Stimulated activated CD4-positive, alpha-beta T cell treated with anti-CD3 and anti-CD28 coated beads, Interleukin-12 subunit alpha, Interleukin-12 subunit beta, amount 100 ng/mL, for 4 hours (primary cell): ENCODE results near the gene HES5.

ENCODE experiments used
- DNase-seq: peaks from one replicate; pipeline ENCODE4 v3.0.0-alpha.2; 2020

Gene HES5

GRCh38 chr1:2499986-2500596 lies 30.0 kb downstream of the HES5 start:
- no peak for DNase-seq

DNA sequence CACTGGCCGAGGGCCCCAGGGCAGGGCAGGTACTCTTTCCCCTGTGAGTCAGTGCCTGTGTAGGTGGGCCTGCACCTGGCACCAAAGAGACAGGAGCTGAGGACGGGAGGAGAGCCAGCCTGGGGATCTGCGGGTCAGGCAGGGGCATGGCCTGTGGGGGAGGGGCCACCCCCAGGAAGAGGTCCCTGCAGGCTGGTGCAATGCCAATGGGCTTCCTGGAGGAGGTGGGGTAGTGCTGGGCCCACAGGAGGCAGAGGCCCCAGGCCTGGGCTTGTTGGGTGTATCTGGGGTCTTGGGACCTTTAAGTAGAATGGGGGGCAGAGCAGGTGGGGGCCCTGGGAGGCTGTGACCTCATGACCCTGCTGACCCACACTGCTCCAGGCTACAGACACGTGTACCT lies 30.8 kb downstream of the HES5 start:
- DNase-seq, result no peak

- no peak for DNase-seq
Measured at GRCh38 chr1:2498648-2499047, 31.4 kb downstream of the HES5 start.

DNA sequence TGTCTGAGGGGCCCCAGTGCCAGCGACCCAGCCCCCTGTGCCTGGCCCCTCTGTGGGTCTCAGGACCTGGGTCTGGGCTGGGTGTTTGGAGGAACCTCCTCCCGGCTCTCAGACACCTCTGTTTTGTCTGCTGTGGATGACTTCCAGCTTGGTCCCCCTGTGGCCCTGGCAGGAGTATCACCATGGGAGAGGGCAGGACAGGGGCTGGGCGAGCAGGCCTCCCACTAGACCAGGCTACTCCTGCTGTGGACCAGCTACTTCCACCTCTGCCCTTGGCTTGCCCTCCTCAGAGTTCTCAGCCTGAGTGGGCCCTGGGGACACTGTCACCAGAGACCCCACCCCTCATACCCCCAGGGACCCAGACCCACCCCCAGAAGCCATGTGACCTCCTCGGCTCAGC lies 32.2 kb downstream of the HES5 start:
- DNase-seq, result no peak

DNA sequence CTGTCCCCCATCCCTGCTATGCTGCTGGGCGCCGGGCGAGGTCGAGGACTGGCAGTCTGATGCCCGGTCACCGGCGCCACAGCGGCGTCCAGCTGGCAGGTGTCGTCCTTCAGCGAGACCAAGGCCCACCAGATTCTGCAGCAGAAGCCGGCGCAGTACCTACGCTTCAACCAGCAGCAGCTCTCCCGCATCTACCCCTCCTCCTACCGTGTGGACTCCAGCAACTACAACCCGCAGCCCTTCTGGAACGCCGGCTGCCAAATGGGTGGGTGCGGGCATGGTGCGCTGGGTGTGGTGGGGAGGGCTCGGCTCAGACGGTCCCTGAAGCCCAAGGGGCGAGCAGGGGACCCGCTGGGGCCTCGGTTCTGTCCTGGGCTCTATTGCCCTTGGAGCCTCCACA lies 33.3 kb downstream of the HES5 start:
- DNase-seq, result no peak

DNA sequence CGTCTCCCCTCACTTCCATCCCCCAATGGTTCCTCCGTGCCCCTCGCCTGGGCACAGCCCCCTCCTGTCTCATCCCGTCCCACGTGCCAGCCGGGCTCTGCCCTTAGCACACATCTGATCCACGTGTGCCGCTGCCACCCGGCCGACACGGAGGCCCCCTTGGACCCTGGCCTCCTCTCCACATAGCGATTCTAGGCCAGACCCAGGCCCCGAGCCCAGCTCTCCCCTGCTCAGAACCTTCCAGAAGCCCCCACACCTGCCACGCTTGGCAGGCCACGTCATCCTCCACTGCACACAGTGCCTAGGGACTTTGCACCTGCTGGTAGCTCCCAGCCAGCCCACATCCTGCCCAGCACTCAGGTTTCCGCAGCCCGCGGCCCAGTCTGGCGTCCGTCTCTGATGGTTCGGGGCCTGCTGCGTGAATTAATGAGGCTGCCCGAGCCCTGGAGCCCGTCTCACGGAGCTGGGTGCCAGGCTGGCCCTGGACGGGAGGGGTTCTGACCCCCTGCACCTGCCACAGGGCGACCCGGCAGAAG lies 33.9 kb downstream of the HES5 start:
- no peak for DNase-seq

GRCh38 chr1:2495546-2495945 lies 34.5 kb downstream of the HES5 start:
- no peak for DNase-seq

DNA sequence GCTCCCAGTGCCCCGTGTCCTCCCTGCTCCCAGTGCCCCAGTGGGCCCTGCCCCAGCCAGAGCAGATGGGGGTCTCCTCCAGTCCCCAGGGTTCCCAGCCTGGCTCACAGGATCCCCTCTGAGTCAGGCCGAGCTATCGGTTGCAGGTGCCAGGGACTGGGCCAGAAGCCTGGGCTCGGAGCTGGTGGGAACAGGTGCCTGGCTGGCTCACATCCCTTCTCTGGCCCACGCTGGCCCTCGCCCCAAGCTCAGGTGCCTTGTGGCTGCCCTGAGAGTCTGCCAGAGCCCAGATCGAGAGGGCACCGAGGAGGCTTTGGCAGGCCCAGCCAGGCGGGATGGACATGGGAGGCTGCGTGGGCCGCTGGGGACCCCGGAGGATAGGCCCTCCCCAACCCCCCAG lies 35.0 kb downstream of the HES5 start:
- DNase-seq, result no peak

GRCh38 chr1:2494323-2494693 lies 35.8 kb downstream of the HES5 start:
- DNase-seq, result no peak

GRCh38 chr1:2493691-2494322 lies 36.3 kb downstream of the HES5 start:
- DNase-seq, result no peak

DNA sequence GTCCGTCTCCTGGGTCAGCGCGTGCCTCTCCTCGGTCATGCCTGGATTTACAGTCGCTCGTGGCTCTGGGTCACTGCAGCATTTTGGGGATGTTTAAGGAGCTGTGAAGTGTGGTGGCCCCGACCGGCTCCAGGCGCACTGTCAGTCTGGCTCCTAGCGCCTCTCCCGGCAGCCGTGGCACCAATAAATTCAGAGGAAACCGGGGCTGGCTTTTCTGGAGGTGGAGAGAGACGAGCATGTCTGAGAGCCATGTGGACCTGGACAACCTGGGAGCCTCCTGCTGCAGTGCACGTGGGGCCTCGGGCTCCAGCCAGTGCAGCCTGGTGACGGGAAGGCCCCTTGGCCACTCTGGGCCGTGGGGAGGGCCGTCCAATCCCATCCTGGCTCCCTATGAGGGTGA lies 36.8 kb downstream of the HES5 start:
- DNase-seq, result no peak

DNA sequence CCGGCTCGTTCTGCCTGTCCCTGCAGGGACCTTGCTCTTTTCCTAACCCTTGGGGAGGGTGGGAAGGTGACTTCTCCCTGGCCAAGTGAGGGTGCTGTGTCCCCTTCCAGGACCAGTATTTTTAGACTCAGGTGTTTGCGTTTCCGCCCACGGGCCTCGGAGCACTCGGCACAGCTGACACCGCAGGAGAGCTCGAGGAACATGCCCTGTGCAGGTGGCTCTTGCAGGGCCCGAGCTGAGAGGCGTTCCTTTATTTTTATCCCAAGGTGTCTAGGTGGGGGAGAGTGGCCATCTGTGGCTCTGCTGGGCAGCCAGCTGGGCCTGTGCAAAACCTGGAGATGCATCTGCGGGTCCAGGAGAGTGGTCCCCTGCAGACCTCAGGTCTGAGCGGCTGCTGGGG lies 38.0 kb downstream of the HES5 start:
- DNase-seq, result no peak

DNA sequence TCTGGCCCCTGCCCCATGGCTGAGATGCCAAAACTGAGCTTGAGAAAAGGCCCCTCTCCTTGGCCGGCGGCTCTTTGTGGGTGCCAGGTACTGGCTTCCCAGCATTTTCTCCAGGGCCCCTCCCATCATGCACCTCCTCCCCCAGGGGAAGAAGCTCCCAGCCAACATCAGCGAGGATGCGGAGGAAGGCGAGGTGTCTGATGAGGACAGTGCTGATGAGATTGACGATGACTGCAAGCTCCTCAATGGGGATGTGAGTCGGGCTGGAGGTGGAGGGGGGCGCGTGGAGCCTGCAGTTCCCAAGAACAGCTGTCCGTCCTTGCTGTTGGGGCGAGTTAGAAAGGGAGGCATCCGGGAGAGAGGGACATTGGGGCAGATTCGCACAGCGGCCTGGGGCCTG lies 40.4 kb downstream of the HES5 start:
- no peak for DNase-seq

DNA sequence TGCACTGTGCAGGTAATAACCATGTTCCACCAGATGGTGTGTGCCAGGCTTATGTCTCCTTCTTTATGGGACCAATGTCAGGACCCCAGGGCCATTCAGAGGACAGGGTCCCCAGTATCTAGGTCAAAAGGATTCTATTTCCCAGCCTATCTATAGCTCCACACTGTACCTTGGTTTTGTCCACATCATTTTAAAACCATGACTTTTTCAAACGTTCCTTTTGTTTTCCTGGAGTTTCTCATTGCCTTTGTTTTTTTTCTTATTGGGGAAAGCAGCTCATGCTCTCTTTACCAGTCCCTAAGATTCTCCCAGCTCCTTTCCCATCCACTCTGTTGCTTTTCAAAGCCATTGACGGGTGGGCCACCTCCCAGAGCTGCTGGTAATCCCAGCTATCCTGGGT lies 41.4 kb downstream of the HES5 start:
- DNase-seq, result no peak

GRCh38 chr1:2486558-2486957 lies 43.5 kb downstream of the HES5 start:
- no peak for DNase-seq

GRCh38 chr1:2486041-2486440 lies 44.0 kb downstream of the HES5 start:
- DNase-seq, result no peak

DNA sequence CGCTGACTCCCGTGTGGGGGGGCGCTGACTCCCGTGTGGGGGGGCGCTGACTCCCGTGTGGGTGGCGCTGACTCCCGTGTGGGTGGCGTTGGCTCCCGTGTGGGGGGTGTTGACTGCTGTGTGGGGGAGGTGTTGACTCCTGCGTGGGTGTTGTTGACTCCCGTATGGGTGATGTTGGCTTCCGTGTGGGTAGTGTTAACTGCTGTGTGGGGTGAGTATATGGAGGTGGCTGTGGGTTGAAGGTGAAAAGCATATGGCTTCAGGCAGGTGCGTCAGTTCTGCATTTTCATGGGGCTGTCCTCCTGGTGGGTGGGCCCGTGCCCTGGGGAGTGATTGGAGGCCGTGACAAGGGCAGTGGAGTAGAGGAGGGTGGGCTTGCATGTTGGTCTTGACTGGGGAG lies 46.1 kb downstream of the HES5 start:
- DNase-seq, result no peak

DNA sequence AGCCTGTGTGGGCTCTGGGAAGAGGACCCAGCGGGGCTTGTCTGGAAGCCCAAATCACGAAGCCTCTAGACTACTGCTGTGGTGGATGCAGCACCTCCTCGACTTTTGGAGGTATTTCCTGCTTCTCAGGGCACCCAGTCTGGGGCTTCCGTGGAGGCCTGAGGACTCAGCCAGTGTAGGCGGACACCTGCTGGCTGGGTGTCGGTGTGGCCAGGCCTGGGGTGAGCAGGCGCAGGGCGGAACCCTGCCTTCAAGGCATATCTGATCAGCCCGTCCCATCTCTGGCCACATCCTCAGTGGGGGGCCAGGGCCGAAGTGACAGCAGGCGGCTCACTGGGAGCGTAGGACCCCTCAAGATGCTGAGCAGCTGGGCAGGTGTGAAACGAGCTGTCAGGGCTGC lies 47.0 kb downstream of the HES5 start:
- no peak for DNase-seq

DNA sequence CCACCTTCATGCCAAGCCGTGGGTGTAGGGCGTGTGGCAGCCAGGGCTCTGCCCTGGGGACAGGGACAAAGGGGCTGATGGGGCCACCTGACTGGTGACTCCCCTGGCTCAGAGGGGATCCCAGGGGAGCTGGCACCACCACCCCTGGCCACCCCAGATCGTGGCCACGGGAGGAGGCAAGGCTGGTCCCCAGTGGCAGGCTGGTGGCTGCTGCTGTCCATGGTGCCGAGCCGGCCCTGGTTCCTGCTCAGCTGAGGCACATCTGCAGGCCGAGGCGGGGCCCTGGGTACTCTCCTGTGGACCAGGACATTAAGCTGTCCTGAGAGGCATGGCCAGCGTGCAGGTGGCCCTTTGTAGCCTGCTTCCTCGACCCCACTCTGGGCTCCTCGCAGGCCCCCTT lies 47.5 kb downstream of the HES5 start:
- DNase-seq, result no peak

- no peak for DNase-seq
Measured at GRCh38 chr1:2481885-2482284, 48.2 kb downstream of the HES5 start.

DNA sequence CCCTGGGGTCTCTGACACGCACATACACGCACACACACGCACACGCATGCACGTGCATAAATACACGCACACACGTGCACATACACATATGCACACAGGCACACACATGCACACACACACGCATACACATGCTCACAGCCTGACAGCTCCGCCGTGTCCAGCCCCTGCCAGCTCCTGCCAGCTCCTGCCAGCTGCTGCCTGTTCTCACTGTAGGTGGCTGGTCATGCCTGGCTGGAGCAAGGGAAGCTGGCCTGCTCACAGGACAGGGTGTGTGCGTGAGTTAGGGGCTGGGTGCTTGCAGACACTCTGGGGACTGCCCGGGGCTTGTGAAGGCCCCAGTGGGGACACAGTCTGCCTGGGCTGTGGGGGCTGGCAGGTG lies 49.1 kb downstream of the HES5 start:
- DNase-seq, result no peak

DNA sequence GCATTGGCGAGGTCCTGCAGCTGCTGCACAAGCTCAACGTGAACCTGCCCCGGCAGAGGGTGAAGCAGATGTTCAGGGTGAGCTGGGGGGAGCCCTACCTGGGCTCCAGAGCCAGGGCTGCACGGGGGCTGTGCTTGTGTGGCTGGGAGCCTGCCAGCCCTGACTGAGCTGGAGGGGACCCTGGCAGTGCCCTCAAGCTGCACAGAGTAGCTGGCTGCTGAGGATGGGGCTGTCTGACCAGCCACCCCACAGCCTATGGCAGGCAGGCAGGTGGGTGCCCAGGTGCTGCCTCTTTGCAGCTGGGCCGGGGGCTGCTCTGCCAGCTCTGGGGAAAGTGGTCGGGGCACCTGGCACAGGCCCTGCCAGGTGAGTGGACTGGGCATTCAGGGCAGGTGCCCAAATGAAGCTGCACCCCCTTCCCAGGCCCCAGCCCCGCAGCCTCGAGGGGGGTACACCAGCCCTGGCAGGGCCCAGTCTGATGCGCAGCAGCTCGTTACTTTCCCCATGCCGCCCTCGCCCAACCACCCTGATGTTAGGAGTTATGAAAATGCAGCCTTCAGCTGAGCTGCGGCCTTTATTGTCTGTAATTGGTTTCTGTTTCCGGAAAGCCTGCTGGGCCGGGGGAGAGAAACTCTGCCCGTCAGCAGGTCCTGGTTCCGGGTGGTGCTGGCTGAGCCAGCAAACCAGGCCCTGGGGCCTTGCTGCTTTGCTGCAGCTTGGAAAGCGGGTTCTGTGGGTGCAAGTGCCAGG lies 49.7 kb downstream of the HES5 start:
- DNase-seq, result no peak

DNA sequence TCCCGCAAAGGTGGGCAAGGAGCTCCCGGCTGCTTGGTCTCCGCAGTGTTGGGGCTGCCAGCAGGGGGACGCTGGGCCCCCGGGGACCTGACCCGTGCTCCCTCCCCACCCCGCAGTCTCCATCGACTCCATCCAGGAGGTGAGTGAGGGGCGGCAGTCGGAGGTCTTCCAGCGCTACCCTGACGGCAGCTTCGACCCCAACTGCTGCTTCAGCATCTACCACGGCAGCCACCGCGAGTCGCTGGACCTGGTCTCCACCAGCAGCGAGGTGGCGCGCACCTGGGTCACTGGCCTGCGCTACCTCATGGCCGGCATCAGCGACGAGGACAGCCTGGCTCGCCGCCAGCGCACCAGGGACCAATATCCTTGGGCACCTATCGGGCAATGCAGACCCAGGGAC lies 50.4 kb downstream of the HES5 start:
- DNase-seq, result no peak

DNA sequence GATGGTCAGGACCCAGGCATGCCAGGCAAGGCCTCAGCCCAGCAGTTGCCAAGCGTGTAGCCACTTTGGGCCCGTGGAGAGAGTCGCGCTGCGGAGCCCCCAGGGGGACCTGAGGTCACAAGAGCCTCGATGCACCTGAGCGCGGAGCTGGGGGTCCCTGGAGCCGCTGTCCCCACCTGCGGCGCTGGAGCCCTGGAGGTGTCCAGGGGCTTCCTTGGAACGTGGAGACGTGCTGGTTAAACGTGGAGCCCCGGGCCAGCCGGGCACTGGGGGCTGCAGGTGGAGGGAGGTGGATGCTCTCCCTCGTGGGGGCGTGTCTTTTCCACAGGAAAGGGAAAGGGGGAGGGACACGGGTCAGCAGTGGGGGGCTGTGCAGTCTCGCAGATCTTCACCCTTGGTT lies 50.9 kb downstream of the HES5 start:
- DNase-seq, result no peak
